ENCODE measurements around the gene COL8A2.

COL8A2 gene

DNA sequence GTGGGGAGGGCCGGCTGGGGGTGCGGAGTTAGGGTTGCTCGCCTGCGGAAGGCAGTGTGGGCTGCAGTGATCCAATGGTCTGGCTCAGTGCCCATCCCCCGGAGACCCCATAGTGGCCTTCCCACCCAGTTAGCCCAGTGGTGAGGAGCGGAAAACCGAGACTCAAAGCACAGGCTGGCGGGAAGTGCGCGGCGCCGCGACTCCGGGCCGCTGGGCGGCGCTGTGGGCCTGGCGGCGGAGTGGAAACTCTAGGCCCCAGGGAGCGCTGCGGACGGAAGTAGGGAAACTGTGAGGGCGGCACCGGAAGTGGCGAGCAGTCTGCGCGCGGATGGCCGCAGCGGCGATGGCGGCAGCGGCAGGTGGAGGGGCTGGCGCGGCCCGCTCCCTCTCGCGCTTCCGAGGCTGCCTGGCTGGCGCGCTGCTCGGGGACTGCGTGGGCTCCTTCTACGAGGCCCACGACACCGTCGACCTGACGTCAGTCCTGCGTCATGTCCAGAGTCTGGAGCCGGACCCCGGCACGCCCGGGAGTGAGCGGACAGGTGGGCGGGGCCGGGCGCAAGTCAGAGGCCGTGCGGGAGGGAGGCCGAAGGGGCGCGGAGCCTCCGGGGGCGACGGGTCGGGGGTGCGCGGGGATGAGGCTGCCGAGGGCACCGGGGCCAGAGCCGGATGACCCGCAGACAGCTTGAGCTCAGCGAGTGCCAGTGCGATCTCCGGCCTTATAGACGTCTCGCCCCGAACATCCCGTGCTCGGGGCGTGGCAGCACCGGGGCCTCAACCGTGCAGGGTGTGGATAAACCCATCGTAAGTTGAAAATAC, 36.2 kb downstream of the COL8A2 start, which contains the start of gene ADPRS:
TSS of gene ADPRS (plus strand) at position 316 of the 816 bp plus-strand sequence. CDS start at position 329, 13 bp downstream.
- DNase-seq = peak; percentile 91

DNA sequence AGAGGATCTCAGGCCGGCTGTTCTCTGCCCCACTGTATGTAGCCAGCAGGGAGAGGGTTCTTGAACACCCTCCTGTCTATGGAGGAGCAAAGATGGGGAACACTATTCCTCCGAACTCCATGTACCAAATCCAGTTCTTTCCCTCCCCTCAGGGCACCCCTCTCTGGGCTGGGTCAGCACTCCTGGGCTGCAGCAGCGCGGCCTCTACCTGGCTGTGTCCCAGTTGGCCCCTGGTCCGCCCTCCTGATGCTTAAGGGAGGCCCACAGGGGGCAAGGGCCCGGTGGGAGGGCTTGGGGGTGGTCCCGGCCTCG, 36.8 kb downstream of the COL8A2 start:
- DNase-seq = no peak

DNA sequence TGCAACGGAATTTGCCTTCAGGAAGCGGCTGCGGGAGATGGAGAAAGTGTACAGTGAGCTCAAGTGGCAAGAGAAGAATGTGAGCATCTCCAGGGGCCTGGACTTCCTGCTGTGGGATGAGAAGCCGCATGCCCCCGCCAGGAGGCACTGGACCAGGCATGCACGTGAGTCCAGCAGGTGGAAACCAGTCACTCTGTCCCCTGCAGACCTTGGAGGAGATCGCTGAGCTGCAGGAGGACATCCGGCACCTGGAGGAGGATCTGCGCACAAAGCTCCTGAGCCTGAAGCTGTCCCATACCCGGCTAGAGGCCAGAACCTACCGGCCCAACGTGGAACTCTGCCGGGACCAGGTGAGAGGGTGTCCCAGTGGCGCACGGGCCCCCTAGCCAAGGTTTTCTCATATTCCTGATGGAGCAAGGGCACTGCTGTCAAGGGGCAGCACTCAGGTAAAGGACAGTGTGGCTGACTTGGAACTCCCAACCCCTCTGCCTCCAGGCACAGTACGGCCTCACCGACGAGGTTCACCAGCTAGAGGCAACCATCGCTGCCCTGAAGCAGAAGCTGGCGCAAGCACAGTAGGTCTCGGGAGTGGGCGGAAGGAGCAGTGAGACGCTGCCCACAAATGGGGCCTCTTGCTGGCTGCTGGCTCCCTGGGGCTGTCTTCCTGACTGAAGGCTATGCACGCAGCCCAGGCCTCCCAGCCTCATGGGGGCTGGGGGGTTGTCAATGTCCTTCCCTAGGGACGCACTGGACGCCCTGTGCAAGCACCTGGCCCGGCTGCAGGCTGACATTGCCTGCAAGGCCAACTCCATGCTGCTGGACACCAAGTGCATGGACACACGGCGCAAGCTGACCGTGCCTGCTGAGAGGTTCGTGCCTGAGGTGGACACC, 37.5 kb downstream of the COL8A2 start:
- DNase-seq = no peak

DNA sequence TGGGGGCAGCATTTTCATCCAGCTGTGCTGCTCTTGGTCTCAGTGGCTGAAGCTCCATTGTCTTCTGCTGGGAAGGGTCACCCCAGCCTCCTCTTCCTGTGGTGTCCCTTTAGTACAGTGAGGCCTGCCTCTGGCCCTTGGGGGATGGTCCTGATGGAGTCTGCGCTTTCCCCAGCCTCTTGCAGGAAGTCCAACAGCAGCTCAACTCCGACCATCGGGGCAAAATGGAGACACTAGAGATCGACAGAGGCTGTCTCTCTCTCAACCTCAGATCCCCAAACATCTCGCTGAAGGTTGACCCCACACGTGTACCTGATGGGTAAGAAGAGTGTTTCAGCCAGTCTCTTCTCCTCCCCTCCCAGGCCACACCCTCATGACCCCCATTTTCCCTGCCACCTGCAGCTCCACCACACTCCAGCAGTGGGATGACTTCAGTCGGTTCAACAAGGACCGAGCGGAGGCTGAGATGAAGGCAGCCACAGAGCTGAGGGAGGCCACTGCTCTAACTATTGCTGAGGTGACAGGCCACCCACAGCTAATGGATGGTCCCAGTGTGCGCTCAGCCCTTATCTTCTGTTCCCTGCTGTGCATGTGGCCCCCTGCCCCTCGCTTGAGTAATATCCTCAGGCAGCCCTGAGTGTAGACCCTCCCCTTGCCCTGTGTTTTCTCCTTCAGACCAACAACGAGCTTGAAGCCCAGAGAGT, 38.3 kb downstream of the COL8A2 start:
- no peak for DNase-seq

DNA sequence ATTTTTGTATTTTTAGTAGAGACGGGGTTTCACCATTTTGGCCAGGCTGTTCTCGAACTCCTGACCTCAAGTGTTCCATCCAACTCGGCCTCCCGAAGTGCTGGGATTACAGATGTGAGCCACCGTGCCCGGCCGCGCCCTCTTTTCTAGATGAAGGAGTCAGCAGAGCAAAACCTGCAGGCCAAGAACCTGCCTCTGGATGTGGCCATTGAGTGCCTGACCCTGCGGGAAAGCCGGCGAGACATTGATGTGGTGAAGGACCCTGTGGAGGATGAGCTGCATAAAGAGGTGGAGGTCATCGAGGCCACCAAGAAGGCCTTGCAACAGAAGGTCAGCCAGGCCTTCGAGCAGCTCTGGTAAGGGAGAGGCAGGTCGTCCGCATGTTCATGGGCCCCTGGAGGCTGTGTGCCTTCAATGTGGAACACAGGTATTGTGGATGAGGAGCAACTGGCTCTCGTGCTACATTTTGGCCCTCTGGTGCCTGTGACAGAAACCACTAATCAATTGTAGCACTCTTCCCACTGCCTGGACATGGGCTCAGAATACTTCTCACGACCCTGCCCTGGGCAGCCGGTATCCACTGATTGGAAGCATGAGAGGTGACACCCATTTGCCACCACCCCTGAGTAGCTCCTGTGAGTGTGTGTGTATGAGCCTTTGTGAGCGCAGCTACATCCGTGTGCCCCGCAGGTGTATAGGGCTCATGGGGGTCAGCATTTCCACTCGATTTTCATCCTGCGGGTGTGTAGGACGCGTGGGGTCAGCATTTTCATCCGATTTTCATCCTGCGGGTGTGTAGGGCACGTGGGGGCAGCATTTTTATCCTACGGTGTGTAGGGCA, 39.1 kb downstream of the COL8A2 start:
- DNase-seq = no peak

DNA sequence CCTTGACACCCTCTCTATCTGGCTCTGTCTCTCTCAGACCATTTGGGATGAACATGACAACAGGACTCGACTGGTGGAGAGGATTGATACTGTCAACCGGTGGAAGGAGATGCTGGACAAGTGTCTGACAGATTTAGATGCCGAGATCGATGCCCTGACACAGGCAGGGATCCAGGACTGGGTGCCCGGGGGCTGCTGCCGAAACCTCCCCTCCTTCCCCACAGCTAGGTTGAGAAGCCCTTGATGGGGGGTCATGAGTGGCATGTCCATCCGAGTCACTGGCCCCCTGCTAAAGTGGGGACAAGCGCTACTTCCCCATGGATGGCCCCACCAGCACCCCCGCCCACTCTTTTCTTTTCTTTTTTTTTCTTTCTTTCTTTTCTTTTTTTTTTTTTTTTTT, 39.9 kb downstream of the COL8A2 start:
- no peak for DNase-seq

DNA sequence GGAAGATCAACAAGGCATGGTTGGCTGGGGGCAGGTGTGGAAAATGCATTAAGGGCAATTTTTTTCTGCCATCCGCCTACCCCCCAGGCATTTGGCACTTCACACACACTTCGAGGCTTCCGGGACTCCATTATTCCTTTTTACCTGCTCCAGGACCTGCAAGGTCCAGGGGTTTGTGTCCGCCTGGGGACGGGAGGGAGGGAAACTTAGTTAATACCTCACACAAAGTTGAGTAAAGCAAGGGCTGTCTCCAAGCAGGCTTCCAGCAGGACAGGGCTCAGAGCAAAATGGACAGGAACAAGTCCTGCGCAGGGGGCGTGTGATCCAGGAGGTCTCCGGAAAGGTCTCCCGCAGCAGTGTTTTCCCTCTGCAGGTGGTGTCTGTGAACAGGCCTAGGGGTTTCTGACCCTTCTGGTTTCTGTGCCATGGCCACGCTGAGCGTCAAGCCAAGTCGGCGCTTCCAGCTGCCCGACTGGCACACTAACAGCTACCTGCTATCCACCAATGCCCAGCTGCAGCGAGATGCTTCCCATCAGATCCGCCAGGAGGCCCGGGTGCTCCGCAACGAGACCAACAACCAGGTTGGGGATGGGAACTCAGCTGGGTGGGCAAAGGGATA, 40.4 kb downstream of the COL8A2 start:
- DNase-seq = peak; percentile 54

DNA sequence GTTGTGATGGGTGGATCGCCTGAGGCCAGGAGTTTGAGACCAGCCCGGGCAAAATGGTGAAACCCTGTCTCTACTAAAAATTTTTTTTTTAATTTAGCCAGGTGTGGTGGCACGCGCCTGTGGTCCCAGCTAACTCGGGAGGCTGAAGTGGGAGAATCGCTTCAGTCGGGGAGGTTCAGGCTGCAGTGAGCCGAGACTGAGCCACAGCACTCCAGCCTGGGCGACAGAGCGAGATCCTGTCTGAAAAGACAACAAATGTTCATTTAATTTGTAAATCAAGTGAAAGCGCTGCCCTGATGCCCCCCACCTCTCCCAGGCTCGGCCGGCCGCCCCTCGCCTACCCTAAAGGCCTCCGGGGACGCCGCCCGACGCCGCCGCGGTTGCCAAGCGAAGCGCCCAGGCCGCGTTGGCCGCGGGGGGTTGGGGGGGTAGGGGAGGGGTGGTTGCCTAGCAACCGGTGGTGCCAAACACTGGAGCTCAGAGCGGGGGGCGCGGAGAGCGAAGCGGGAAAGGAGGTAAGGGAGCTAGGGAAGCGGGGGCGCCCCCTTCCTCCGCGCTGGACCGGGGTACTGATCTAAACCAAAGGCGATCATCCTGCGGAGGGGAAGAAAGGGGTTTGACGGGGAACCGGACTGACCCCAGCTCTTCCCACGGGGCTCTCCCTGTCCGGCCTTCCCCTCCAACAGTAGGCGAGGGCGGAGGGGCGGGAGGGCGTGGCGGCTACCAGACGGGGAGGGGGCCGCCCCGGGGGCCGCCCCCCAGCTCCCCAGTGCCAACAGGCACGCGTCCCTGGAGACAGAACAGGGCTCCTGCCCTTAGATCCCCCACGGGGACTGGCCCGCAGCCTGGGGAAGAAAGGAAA, 41.2 kb downstream of the COL8A2 start, which contains the start of gene TEKT2:
TSS of gene TEKT2 (plus strand) at position 460 of the 862 bp plus-strand sequence. CDS start 828 bp downstream, outside the sequence.
- DNase-seq = peak; percentile 63

DNA sequence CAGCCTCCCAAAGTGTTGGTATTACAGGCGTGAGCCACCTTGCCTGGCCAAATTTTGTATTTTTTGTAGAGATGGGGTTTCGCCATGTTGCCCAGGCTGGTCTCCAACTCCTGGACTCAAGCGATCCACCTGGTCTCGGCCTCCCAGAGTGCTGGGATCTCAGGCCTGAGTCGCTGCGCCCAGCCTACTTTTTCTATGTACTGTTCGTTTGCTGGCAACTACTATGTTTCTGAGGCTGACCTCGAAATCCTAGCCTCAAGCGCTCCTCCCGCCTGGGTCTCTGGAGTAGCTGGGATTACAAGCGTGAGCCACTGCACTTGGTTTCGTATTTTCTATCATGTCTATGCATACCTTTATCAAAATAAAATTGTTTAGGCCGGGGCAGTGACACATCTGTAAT, 41.8 kb downstream of the COL8A2 start:
- DNase-seq = no peak

DNA sequence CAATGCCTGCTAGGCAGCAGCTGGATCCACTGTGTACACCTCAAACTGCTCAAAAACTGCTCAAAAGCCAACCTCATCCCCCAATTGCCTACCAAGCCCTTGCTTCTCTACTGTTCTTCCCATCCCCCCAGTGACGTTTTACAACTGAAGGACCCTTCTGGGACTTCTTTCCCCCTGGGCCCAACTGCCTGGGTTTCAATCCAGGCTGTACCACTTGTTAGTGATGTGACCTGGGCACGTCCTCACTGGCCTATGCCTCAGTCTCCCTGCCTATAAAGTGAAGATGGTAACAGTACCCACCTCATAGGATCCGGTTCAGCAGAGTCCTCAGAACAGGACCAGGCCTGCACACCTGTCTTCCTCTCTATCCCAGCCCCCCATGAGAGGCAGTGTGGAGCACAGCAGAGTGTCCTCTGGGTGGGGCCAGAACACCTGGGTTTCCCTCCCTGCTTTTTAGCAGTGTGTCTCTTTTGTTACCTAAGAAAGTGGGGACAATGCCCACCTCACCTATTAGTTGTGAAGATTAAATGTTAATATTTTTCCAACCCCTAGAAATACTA, 43.0 kb downstream of the COL8A2 start:
- no peak for DNase-seq

DNA sequence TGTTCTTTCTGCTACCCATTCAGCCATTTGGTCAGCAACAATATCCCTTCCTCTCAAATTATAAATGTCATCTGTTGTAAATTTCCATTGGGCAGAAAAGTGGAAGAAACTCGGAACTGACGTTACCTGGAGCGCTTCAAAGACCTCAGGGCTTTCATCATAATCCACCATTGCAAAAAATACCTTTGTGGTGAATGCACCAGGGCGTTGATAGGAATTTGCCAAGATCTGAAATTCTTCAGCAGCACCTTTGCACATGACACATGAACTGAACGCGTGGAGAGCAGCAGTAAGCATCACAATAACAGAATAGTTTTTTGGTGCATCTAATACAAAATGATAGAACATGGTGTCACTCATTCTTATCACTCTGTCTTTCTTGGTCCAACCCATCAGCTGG, 44.2 kb downstream of the COL8A2 start:
- no peak for DNase-seq

DNA sequence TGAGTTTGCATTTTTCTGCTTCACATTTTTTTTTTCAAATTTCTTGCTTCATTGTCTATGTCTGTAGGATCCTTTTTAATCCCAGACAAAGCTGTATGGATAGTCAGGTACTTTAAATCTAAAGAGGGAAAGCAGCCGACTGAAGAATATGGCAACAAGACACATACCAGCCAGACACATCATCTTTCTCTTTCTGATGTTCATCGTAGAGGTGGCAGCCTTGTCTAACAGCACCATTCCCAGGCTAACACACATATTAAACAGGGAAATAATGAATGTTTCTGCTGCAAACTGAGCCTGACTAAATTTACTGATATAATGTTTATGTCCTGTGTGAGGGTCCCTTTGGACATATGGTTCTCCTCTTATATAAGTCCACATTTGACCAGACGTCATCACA, 44.8 kb downstream of the COL8A2 start:
- no peak for DNase-seq

DNA sequence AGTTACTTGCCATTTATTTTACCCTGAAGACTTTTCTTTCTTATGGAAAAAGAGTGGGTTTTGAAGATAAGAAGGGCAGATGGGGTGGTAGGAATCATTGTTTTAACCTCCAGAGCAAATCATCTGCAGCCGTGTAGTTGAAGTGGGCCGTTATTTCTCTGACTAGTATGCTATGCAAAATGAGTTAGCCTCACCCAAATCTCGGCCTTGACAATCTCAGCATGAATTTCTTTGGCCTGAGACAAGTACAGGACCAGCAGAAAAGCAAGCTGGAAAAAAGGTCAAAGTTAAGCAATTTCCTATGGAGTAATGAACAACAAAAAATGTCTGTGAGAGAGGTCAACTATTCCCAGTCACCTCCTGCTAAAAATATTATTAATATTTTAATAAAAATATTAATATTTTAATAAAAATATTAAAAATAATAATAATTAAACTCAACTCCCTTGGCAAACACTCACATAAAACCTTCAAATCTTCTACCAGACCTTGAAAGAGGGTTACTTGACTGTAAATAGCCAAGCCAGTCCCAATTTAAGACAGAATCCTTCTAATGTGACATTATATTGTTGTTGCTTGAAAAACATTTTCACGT, 47.9 kb downstream of the COL8A2 start:
- DNase-seq = no peak

DNA sequence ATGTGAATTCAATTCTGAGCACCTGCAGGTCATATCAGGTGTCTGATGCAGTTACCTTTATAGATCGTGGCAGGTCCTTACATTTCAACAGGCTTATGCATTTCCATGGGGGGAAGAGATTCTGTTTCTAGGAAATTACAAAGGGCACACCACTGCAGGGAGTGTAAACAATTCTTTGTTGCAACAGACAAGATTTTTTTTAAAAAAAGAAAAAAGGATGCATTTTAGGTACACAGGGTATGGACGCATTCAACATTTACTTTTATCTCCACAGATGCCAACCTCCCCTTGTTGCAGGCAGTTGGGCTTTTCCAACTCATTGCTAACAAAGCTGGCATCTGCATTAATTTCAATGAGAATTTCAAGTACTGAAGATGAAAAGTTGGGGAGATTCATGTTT, 54.7 kb downstream of the COL8A2 start:
- DNase-seq = no peak

DNA sequence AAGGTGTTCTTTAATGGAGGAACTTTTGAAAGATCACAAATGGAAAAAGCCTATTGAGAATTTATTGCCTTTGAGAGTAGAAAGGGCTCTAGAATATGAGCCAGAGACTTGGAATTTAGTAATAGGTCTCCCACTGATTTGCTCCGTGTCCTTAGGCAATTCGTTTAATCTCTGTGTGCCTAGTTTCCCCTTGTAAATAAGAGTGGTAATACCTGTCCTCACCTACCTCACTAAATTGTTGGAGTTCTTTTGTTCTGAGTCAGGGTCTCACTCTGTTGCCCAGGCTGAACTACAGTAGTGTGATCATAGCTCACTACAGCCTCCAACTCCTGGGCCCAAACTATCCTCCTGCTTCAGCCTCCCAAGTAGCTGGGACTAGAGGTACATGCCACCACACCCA, 56.2 kb downstream of the COL8A2 start:
- DNase-seq = no peak

DNA sequence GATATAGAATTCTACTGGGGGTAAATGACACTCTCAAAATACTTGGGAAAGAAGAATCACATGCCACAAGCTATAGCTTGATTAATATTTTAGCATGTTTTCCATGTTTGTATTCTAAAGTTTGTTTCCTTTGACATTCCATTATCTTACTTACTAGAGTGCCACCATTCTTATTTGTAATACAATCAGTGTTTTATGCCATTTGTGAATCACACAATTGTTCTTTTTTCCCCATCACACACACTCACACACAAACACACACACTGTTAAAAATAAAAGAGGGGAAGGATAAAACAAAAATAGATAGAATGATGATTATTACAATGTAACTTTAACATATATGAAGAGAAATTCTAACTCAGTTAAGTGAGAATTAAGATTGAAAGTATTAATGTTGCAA, 57.2 kb downstream of the COL8A2 start:
- DNase-seq = no peak

DNA sequence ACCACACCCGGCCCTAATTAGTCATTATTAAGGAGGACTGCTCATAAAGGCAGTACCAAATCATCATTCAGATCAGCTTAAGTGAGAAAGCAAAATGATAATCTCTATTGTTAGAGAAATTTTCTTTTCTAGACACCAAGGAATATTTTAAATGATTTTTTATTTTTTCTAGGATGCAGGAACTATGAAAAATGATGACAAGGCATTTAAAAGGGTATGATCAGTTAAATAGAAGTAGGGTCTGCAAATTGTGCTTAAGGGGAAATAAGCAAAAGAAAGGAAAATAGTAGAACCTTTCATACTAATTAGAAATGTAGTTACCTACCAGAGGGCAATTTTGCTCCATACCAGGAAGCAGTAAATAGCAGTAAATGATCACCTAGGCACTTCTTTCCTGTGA, 62.7 kb downstream of the COL8A2 start:
- DNase-seq = no peak

DNA sequence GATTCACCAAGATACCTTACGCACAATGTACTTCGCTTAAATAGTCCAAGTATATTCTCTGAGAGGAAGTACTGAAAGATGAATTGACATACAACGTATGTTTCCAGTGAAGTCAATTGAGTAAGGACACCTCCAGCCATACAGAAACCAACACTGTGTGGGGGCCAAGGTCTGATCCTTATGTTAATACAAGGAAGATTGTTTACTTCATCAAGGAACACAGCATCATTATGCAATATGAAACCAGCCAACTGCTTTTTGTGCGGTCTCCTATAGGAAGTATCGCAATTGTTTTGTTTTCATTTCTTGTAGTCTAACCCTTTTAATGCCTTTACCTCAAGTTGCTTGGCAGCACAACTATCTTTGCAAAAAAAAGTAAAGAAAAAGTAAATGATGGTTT, 69.3 kb downstream of the COL8A2 start:
- DNase-seq = no peak

DNA sequence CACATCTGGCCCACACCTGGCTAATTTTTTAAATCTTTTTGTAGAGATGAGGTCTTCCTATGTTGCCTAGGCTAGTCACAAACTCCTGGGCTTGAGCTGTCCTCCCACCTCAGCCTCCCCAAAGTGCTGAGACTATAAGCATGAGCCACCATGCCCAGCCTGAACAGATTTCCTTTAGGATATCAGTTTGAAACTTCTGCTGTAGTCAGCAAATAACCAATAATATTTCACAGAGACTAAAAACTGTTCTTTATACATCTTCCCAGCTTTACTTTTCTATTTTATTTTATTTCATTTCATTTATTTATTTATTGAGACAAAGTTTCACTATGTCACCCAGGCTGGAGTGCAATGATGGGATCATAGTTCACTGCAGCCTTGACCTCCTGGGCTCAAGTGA, 71.0 kb downstream of the COL8A2 start:
- no peak for DNase-seq

DNA sequence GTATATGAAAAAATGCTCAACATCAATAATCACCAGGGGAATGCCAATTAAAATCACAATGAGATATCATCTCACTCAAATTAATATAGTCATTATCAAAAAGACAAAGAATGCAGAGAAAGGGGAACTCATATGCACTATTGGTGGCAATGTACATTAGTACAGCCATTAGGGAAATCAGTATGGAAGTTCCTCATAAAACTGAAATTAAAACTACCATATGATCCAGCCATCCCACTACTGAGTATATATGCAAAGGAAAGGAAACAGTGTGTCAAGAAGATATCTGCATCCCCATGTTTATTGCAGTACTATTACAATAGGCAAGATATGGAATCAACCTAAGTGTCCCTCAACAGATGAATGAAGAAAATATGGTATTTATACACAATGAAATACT, 73.2 kb downstream of the COL8A2 start:
- no peak for DNase-seq
